GM21515 (cell line): ENCODE results near the gene DNAH1.

Source experiments
- ATAC-seq: cut with Tn5 transposase; IDR thresholded peaks from one replicate; pipeline ENCODE4 v1.9.1; 2021; ENCODE audit not compliant: unreplicated experiment

DNAH1 gene

DNA sequence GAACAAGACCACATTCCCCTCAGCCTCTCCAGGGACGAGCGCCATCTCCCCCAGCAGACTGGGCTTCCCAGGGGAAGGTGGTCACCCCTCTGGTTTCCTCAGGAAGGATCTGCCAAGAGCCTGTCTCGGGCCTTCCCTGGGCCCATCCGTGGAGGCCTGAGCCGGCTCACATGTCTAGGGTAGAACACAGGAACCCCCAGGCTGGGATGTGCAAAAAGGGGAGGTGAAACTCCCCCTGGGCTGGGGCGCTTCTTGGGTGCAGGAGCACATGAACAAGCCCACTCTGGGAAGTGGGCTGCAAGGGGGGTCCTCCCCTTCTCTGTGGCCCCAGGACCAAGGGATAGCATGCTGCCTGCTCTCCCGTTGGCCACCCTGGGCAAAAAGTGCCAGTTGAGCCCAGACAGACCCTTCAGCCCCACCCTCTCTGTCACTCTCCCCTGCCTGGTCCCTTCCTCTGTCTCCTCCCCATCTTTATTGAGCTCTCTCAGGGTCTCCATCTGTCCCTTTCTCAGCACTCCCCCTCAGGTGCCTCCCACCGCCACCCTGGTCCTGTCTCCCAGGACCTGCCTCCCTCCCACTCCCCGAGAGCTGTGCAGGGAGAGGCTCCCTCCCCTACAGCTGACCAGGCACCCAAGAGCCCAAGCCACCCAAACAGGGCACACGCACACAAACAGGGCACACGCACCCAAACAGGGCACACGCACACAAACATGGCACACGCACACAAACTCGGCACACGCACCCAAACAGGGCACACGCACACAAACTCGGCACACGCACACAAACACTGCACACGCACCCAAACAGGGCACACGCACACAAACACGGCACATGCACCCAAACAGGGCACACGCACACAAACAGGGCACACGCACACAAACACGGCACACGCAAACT is 127.9 kb downstream of the DNAH1 start:
- no peak for ATAC-seq

DNA sequence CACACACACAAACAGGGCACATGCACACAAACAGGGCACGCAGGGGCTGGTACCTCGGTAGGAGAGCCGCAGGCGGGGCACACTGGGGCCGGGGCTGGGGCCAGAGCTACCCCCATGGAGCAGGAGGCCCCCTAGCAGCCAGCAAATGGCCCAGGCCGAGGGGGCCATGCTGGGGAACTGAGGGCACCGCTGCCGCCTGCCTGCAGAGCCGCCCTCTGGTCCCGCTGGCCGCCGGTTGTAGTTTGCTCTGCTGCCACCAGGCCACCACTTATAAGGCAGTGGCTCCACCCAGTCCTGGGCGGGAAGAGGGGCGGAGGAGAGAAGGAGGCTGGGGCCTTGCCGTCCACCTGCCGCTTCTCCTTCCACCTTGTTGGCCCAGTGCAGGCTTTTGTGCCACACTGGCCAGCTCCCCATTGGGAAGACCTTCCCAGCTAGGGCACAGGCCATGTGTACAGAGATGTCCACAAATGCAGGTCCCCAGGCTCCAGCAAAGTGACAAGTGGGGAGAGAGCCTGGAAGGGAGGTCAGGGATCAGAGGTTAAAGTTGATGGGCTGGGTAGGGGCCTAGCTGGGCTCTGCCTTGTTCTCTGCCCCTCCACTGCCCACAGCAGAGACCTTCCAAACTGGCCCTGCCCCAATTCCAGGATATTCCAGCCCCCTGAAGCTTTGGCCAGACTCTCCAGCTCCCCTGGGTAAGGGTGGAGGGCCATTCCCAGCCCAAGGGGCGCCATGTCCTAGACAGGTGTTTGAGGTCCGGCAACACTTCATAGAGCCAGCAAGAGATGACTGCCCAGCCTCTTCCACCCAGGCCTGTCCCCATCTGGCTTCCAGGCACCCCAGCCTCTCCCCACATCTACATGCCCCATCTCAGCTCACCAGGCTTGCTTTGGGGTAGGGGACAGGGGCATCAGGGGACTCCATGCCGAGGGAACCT is 129.0 kb downstream of the DNAH1 start, which contains the start of gene SEMA3G:
TSS of gene SEMA3G (minus strand) at position 244 of the 934 bp plus-strand sequence. CDS start at position 168, 76 bp downstream.
- peak; percentile 78 for ATAC-seq

DNA sequence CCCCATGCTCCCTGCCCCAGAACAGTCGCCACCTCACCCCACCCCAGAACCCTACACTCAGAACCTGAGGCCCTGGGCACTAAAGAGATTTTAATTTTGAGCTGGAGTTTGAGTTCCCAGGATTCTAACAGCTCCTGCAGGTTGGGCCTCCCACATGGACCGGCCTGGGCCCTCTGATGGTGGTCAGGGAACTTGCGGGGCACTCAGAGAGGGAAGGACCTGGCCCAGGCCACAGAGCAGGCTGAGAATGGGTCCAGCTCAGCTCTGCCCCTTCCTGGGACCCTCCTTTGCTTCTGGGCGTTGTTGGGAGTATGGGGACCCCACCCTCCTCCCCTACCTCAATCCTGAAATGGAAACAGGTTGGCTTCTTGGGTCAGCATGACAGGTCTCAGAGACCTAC is 129.9 kb downstream of the DNAH1 start:
- no peak for ATAC-seq

DNA sequence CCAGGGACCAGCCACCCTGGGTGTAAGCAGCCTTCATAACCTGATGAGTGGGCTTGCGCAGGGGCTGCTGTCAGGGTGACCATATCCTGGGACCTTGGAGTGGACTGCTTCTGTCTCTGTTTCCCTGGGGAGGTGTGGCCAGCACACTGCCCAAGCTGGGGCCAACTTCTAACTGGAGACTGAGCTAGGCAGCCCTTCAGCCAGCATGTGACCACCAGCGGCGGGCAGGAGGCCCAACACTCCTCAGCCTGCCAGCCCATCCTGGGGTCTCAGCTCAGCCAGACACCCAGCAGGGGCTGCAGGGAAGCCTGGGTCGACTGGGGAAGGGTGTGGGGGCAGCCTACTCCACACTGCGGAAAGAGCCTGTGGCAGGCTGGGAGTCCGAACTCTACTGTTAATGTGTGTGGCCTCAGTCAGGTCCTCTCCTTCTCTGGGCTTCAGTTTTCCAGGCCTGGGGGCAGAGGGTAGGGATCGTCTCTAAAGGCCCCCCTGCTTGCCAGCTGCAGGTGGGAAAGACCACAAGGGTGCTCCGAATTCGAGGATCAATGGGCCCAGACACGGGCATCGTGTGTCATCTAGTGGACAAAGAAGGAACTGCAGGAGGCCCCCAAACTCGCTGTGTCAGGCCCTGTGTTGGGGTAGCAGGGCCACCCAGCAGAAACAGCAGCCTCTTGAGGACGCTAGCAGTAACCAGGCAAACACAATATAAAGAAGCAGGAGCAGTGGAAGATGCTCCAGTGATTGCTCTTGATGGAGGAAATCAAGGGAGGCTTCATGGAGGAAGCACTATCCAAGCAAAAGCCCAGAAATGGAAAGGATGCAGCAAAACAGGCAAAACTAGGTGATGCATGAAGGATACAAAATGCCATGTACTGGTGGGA is 130.8 kb downstream of the DNAH1 start:
- ATAC-seq = no peak

DNA sequence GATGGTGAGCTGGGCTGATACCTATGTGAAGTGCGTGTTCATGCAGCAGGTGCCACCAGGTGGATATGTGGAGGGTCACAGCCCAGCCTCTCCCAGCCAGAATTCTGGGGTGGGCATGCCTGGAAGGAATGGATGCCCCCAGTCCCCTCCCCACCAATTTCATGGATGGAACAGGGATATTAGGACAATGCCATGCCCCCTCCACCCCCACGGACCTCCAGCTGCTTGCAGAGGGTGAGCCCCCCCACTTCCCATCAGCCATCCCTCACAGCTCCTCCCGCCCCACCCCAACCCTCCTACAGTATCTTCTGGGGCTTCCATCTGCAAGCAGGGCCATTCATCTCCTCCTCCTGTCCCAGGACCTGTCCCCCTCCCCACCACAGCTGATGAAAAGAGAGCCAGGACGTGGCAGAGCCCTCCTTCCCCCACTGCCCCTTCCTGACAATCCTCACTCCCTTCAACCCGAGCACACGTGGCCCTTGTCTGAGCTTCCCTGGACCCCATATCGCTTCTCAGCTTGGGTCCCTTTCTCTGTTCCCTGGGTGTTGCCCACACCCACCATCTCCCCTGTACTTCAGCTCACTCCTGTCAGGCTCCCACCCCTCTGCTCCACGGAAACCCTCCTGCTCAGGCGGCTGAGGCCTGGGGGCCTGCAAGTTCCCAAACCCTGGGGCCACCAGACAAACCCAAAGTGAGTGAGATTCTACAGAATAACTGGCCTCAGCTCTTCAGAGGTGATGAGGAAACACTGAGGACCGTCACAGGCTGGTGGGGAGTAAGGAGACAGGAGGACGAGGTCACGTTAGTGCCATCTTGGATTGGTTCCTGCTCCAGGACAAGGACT is 131.6 kb downstream of the DNAH1 start:
- no peak for ATAC-seq
